ENCODE data around the gene KIRREL3.
A peak's percentile ranks its signal among the peaks of the same experiment; 100 is the strongest.

KIRREL3 gene

DNA sequence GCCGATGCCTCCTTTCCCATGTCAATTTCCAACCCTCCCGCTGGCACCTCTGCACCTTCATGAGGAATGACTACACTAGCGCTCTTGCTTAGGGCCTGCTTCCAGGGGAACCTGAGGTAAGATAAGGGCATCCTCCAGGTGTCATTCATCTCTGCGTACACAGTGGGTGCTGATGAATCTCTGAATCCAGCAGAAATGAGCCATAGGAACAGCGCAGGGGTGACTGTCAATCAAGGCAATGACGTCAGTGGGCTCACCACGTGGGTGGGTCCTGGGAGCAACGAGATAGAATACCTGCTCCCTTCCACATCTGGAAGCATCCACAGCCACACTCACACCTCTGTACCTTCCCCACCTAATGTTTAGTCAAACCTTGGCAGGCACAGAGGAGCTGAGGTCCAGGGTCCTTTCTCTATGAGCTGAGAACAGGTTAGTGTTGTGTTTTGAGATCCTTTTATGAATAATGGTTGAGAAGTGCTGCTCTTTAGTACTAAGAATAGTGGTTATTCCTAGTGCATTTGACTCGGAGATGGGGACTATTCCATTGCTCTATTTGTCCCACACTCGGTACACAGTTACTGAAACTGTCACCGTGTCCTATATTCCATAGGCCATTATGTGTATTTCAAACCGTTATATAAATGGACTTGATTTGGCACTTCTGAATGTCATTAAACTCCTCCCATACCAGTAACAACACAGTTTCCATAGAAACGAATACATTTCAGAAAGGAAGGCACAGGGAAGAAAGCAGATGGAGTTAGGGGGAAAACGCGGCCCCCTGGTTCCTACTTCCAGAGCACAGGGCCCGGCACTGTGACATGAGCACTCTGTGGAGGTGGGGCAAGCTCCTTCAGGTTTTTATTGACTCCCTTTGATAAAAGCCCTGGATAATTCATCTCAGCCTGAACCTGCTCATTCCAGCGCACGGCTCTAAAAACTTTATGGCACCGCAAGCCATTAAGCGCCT lies 451.7 kb downstream of the KIRREL3 start:
- no peak for DNase-seq

DNA sequence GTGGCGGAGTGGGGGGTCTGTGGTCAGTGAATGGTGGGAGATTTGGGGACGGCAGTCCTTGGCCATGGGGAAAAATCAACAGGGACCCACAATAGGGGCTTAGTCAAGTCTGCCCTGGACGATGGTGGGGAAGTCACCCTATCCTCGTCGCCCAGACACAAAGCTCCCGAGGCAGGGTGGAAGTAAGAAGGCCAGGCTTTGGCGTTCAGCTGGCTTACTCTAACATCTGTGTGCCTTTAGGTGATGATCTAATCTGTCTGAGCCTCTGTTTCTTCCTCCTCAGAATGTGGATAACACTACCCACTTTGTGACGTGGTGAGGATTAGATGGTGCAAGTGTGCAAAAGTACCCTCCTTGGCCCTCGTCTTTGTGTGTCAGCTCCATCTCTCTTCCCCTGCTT lies 452.9 kb downstream of the KIRREL3 start:
- peak; percentile 33 for DNase-seq

DNA sequence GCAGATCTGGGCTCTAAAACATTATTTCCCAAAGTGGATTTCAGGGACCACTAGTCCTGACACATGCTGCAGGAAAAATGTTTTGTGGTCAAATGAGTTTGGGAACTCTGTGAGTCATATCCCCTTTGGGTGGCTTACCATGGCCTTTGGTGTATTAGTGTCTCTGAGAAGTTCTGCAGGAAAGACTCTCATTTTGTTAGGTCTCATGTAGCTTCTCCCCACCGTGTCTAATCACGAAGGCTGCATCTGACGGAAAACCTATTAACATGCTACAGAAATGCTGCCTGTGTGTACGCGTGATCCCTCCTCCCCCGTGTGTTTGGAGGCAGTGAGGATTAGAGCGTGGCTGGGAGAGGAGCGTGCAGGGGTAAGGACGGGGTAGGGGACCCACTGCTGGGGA lies 453.4 kb downstream of the KIRREL3 start:
- DNase-seq = peak; percentile 96

- DNase-seq = no peak
Measured at GRCh38 chr11:126546694-126547093, 453.9 kb downstream of the KIRREL3 start.

GRCh38 chr11:126546191-126546590 lies 454.4 kb downstream of the KIRREL3 start:
- peak; percentile 13 for DNase-seq

DNA sequence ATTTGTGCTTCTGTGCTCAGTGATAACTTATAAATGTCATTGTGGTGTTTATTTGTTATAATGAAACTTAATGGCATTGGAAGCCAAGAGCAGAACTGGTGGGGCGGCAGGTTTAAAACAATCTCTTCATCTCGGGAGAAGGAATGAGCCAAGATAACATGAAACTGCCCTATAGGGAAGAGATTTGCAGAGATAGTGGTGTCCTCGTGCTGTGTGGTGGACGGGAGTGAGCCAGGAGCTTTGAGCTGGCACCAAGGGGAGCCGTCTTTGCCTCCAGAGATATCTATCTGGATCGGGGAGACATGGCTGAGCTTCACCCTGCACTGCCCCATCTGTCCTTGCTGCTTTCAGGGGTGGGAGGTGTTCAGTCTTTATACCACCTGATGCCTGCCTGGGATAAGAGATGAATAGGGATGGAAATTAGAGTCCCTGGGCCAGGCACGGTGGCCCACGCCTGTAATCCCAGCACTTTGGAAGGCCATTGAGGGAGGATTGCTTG lies 455.5 kb downstream of the KIRREL3 start:
- DNase-seq = no peak

GRCh38 chr11:126544108-126545056 lies 456.2 kb downstream of the KIRREL3 start:
- no peak for DNase-seq

DNA sequence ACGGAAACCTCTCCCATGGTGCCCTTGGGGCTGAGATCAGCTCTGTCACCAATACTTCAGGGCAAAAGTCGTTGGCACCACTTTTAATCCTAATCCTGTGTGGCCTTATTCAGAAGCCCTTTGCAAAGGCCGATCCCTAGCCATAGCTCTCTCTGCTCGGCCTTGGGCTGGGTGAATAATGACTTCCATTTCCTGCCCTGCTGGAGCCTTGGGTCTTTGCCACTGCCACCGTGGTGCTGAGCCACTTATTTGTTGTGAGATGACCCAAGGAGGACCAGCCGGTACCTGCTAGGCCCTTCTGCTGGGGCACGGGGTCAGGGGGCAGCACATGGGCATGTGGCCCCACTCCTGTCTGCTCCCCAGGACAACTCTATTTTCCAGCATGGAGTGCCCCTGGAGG lies 456.9 kb downstream of the KIRREL3 start:
- no peak for DNase-seq

DNA sequence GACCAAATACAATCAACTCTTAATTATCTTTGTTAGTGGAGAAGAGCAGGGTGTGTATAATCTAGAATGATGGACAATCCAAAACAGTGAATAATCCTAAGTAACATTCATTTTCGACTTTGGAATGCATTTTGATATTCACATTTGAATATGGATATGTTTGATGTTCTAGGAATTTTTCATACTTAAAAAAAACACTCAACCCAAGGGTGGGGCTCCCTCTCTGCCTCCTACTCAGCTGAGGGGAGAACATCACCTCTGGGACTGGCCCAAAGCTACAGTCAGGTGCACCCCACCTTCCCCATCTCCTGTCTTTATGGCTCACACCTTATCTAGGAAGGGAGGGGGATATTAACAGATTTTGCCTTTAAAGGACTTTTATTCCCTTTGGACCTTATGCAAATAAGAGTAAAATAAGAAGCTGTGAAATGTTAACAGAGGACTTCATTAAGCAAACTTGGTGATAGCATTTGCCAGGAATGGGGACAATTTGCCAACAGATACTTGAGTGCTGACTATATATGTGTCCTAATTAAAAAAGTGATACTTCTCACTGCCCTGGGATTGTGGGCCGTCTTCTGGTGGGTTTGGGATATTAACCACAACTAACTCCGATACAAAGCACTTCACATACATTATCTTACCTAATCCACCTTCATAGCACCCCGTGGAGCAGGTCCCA lies 458.1 kb downstream of the KIRREL3 start:
- peak; percentile 12 for DNase-seq

DNA sequence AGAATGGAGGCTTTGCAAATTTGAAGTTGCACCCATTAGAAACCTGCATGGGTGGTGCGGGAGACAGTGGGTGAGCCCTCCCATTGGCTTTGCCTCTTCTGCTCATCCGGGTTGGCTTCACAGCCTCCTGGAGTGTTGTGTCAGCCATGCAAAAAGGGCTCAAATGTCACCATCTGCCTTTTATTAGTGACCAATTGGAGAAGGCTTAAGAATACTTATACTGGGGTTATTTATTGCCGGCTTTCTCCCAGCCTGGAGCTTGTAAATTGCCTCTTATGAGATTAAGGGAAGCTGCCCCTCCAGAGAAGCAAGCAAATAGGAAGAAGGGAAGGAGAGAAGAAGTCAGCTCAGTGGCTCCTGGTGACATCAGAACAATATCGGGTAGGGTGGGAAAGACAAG lies 462.5 kb downstream of the KIRREL3 start:
- DNase-seq = no peak

- DNase-seq = no peak
Measured at GRCh38 chr11:126537492-126537891, 463.1 kb downstream of the KIRREL3 start.

GRCh38 chr11:126534141-126534805 lies 466.3 kb downstream of the KIRREL3 start:
- no peak for DNase-seq

DNA sequence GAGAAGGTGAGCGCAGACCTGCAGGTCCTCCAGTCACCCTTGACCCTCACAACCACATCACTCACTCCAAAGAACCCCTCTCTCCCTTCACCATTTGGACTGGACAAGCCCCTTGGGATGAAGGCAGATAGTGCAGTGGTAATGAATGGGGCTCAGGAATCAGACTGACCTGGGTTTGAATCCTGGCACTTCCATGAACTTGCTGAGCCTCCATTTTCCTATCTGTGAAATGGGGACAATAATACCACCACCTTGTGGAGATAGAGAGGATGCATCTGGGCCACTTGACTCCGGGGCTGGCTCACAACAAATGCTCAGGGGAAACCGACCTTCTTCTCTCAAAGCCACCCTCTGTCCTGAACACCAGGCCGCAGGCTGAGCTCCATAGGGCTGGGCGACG lies 467.0 kb downstream of the KIRREL3 start:
- no peak for DNase-seq

GRCh38 chr11:126530416-126530815 lies 470.2 kb downstream of the KIRREL3 start:
- DNase-seq = no peak

DNA sequence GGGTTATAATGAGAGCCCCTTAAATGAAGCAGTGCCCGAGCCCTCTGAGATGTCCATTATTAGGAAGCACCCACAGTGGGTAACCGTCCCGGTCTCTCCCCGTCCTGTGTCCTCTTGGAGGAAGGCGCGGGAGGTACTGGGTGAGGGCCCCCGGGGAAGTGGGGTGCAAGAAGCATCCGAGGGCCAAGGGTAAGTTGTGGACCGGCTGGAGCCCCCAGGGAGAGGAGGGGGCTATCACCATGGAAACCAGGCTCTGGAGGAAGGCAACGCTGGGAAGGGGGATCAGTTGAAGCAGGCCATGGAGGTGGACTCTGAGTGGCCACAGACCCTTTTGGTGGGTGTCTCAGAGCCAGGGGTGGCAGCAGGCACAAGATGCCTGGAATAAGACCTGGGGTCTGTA lies 471.5 kb downstream of the KIRREL3 start:
- DNase-seq = no peak

GRCh38 chr11:126528075-126528474 lies 472.5 kb downstream of the KIRREL3 start:
- no peak for DNase-seq

DNA sequence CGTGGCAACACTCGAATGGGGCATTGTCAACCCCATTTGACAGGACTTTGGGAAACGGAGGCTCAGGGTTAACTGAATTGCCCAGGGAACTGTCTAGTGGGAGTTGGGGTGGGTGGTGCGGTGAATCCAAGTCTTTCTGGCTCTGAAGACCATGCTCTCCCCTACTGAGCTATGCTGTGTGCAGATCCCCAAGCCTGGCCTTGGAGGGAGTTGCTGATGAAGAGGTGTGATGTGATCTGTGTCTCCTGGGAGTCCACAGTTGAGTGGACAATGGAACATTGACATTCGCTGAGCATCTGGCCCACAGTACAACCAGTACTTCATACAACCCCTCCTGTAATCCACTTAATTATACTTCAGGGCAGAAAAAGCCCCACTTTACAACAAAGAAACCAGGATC lies 472.9 kb downstream of the KIRREL3 start:
- no peak for DNase-seq

DNA sequence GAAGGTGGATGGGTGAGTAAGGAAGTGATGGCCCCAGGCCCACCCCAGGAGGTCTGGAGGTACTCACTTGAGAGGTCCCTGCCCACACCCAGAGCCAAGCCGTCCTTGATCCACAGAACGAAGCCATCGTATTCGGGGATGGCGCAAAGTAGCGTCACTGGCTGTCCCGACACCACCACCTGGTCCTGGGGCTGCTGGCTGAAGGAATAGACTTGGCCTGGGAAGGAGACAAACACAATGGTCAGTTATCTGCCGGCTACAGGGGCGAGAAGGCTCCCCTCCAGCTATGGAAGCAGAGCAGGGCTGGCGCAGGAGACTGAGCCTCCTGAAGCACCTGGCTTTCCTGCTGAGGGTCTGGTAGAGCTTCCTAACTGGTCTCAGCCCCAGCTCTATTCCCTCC lies 474.1 kb downstream of the KIRREL3 start:
- no peak for DNase-seq

DNA sequence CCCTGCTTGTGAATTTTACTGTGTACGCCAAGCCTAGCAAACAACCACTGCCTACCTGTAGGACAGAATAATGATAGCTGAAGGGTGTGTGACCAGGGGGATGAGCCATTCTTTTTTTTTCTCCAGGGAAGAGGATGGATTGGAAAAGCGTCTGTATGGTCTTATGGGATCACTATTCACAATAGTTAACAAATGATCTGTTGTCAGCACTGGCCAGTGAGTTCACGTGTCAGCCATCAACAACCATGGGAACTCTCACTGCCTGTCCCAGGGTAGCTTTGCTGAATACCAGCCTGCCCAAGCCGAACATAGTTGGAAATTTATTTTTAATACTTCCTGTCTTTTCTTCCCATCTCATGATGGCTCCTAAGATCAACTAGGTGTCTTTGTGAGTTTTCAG lies 474.9 kb downstream of the KIRREL3 start:
- DNase-seq = no peak

GRCh38 chr11:126525216-126525615 lies 475.4 kb downstream of the KIRREL3 start:
- no peak for DNase-seq

DNA sequence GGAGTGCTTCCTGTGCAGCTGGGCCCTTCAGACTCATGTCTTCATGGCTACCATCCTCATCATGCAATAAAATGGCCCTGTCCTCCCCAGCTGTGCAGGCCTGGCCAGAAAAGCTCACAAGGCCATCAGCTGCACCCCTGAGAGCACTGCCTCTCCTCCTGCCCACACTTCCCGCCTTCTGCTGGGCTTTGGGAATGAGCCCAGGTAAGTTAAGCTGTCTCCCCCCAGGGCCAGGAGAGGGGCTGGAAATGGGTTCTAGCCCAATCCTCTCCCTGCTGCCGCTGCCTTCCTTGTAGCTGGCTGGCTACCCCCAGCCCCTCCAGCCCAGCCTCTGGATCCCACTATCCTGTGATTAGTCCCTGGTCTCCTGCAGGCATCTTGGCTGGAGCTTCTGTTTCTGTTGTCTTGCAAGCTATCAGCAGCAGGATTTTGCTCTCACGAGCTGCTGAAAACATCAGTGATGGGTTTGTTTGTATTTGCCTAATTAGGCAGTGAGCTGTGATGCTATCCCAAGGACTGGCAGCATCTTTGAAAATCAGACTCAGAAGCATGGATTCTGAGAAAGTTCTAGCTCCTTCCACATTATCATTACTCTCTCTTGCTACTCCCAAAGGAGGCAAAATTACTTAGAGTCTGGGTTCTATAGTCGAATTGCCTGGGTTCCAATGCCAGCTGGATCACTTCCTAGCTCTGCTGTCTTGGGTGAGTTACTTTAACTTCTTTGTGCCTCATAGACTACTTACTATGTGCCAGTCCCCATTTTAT lies 476.9 kb downstream of the KIRREL3 start:
- no peak for DNase-seq
